CD4-positive, alpha-beta T cell treated with Interleukin-17A for 4 hours (primary cell): ENCODE data around the gene DRC3.

Experiments
- DNase-seq: peaks from one replicate; pipeline ENCODE4 v3.0.0-alpha.2; 2020; ENCODE audit warnings: mixed read lengths

DRC3 gene

GRCh38 chr17:17970699-17971430 lies 1.8 kb upstream of the DRC3 start:
- DNase-seq, result no peak

- peak; percentile 41 for DNase-seq
Measured at GRCh38 chr17:17971431-17972125, 1.1 kb upstream of the DRC3 start.

- no peak for DNase-seq
Measured at GRCh38 chr17:17972952-17973254, 241 bp downstream of the DRC3 start.

- no peak for DNase-seq
Measured at GRCh38 chr17:17975436-17975835, 2.8 kb downstream of the DRC3 start.

GRCh38 chr17:17976931-17977570 lies 4.4 kb downstream of the DRC3 start:
- no peak for DNase-seq

- no peak for DNase-seq
Measured at GRCh38 chr17:17978481-17979424, 6.1 kb downstream of the DRC3 start.

GRCh38 chr17:17979778-17980177 lies 7.1 kb downstream of the DRC3 start:
- no peak for DNase-seq

GRCh38 chr17:17981330-17981729 lies 8.7 kb downstream of the DRC3 start:
- DNase-seq, result no peak

GRCh38 chr17:17982801-17983200 lies 10.1 kb downstream of the DRC3 start:
- no peak for DNase-seq

- DNase-seq, result no peak
Measured at GRCh38 chr17:17983376-17983775, 10.7 kb downstream of the DRC3 start.

- no peak for DNase-seq
Measured at GRCh38 chr17:17983776-17984175, 11.1 kb downstream of the DRC3 start.

GRCh38 chr17:17985153-17985552 lies 12.5 kb downstream of the DRC3 start:
- DNase-seq, result no peak

GRCh38 chr17:17985555-17985954 lies 12.9 kb downstream of the DRC3 start:
- no peak for DNase-seq

- no peak for DNase-seq
Measured at GRCh38 chr17:17987187-17987896, 14.7 kb downstream of the DRC3 start.

- no peak for DNase-seq
Measured at GRCh38 chr17:17987901-17988300, 15.2 kb downstream of the DRC3 start.

GRCh38 chr17:17988427-17988945 lies 15.8 kb downstream of the DRC3 start:
- no peak for DNase-seq

GRCh38 chr17:17989081-17989480 lies 16.4 kb downstream of the DRC3 start:
- DNase-seq, result no peak

- no peak for DNase-seq
Measured at GRCh38 chr17:17989618-17990017, 17.0 kb downstream of the DRC3 start.

GRCh38 chr17:17990282-17990681 lies 17.6 kb downstream of the DRC3 start:
- no peak for DNase-seq

- no peak for DNase-seq
Measured at GRCh38 chr17:17993366-17993765, 20.7 kb downstream of the DRC3 start.

GRCh38 chr17:17993852-17994251 lies 21.2 kb downstream of the DRC3 start:
- DNase-seq, result no peak
